Hematopoietic multipotent progenitor cell treated with erythropoietin and hydrocortisone succinate and interleukin-3 and kit ligand, for 4 days (in vitro differentiated cells): ENCODE data around the gene RNF121.
A peak's percentile ranks its signal among the peaks of the same experiment; 100 is the strongest.

Experiments used
- DNase-seq: peaks from one replicate; pipeline ENCODE4 v3.0.0-alpha.2; 2015

The RNF121 gene

GRCh38 chr11:72039856-72040401 lies 111.1 kb downstream of the RNF121 start:
- no peak for DNase-seq

- peak; percentile 91 for DNase-seq
Observed at GRCh38 chr11:72040491-72041363, 111.9 kb downstream of the RNF121 start.

DNA sequence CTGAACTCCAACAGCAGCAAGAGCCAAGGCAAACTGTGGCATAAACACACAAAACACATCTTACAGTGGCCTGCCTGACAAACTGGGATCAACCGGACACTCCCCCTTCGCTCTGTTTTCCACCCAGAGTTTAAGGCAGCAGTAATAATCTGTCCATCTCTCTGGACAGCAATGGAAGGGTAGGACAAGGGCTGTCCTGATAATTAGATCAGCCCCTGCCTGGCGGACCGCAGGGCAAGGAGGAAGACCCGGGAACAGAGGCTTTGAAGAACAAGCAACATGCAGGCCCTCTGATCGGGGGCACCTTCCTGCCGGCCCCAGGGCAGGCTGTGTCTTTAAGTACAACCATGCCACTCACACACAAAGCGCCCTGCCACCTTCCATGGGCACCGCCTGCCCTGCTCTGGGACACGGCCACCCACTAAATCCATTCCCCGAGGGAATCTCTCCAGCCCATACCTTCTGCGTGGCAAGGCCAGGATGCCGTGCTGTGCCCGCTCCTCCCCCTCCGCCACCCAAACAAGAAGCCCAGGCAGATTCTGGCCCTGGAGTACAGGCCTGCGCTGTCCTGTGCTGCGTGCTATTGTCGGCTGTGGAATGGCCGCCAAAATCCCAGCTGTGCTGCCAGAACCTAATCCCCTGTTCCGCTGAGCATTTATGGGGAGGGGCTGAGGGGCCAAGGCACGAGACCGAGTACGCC lies 112.7 kb downstream of the RNF121 start:
- DNase-seq: peak; percentile 76

- no peak for DNase-seq
Observed at GRCh38 chr11:72042064-72042745, 113.4 kb downstream of the RNF121 start.

GRCh38 chr11:72045849-72046248 lies 117.0 kb downstream of the RNF121 start:
- DNase-seq: no peak
